HEK293 (cell line): ENCODE results near the gene FASN.

Experiments used
- SETDB1 ChIP-seq: IDR thresholded peaks from one replicate; pipeline ENCODE4 v1.6.1; 2017; ENCODE audit warnings: mild to moderate bottlenecking, low read length, moderate library complexity, mixed read lengths; ENCODE audit not compliant: insufficient read length
- TCF7L2 ChIP-seq: IDR thresholded peaks from 2 replicates; pipeline ENCODE4 v1.6.1; 2011; ENCODE audit warnings: low read depth, mild to moderate bottlenecking, inconsistent platforms, low read length, moderate library complexity, borderline replicate concordance
- ZNF560 ChIP-seq: fragments of 450-650 bp; formaldehyde crosslinking; IDR thresholded peaks from 2 replicates; pipeline ENCODE4 v1.5.1; 2017; ENCODE audit warnings: missing biosample characterization, missing genetic modification characterization, borderline replicate concordance

- no peak for TF ChIP-seq TCF7L2
- no peak for TF ChIP-seq SETDB1
- TF ChIP-seq ZNF560 (tag by site-specific recombination) = no peak
Measured at GRCh38 chr17:82087961-82088837, 9.8 kb downstream of the FASN start.
